HuH-7.5 (cell line): Measurements from ENCODE around the gene MRPS25.

Source experiments
- DNase-seq: peaks from one replicate; pipeline ENCODE4 v3.0.0; 2011; ENCODE audit warnings: low spot score

The MRPS25 gene

DNA sequence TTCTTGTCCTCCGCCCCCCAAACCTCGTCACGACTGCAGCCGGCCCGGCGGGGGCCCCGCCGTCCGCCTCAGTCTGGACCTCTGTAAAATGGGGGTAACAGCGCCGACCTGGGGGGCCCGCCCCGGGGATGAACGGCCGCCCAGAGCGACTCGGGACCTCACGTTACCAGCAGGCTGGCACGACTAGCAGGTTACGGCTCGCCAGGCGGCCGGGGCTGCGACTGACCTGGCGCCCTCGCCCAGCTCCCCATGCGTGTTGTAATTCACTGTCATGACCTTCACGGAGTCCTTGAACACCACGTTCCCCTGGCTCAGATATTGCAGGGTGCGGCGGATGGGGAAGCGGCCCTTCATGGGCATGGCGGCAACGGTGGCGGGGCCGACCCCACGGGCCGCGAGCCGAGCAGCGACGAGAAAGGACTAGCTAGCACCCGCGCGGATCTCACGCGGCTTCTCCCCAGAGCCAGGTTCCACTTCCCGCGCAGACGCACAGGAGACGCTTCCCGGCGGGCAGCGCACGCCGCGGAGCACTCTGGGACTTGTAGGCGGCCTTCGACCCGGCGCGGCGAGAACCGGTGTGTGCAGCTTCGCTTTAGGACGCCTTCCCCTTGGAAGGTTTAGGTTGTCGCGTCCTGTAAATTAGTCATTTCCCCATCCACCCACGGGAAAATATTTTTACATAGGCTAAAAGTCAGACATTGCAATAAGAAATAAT is at the start of gene MRPS25:
Gene MRPS25 (minus strand): TSS at position 481 of the 715 bp plus-strand sequence. CDS start 121 bp downstream, at position 360.
- peak; percentile 99 for DNase-seq

DNA sequence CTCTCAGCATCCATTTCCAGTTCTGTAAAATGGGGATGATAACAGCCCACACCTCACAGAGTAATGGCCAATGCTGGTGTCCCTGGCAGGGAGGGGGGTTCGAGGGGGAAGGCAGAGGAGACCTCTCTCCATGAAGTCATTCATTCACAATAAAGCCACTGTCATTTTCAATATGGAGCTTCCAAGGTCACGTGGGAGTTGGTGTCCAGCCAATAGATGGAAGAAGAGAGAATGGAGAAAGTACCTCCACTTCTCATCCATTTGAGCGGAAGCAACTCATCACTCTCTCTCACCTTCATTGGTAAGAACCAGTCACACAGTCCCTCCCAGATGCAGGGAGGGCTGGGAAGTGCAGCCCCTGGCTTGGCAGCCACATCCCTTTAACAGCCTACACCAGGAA is 48.8 kb upstream of the MRPS25 start:
- no peak for DNase-seq

GRCh38 chr3:15113471-15113870 is 48.4 kb upstream of the MRPS25 start:
- no peak for DNase-seq

DNA sequence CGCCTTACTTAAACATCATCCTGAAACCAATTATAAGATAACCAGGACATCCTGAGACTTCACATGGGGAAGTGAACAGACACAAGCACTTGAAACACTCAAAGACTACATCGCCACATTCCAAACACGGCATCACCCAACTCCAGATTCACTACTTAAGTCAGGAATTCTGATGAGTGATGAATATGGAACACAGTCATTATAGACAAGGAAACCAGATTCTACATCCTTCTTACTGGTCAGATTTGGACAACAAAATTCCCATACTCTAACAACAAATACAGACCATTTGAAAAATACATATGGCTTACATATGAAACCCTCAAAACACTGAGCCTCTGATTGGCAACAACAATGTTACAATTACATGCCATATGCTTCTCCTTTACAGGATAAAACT is 46.9 kb upstream of the MRPS25 start:
- DNase-seq, result no peak

DNA sequence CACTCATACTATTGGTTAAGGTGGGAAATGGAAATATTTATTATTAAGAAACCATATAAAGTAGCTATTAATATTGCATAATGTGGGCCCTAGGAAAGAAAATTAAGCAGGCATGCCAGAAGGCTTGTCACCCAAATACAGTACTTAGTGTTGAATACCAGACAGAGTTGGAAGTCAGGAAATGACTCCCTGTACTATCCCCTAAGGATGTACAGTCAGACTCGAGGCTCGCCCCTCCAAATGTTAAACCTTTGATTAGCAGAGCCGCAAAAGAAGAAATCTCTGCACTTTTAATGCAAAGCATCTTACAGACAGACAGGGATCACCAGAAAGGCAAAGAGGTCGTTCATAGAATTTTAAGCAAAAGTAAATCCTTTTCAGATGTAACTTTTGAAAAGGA is 45.1 kb upstream of the MRPS25 start:
- DNase-seq, result no peak

DNA sequence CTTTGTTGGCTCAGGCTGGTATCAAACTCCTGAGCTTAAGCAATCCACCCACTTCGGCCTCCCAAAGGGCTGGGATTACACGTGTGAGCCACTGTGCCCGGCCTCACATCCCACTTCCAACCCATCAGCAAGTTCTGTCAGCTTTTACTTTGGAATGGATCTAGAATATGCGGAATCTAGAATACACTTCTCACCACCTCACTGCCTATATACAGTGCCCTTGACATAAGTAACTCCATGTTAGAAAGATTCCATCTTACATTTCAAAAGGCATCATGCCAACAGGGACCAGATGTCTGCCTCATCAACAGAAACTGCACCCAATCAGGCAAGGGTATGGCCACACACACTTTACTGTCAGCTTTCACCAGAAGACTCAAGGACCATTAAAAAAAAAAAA is 43.8 kb upstream of the MRPS25 start:
- no peak for DNase-seq

DNA sequence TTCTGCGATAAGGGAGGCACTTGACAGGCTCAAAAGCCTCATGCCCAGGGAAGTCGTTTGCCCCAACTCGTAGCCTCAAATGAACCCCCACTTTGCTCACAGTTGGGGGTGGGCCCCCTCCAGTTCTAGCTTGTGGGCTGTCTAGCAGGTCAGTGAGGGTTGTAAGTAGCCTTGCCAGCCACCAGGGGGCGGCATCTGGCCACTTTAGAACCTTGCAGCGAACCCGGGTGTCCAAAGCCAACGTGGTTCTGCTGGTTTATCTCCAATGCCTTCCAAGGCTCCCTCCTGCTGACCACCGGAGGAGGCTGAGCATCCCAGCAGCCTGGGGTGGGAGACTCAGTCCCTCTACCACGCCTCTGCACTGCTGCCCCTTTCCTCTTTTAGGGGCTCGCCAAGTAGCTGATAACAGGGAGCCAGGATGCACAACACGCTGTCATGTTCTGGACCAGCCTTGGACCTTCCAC is 43.0 kb upstream of the MRPS25 start:
- DNase-seq, result peak; percentile 93

DNA sequence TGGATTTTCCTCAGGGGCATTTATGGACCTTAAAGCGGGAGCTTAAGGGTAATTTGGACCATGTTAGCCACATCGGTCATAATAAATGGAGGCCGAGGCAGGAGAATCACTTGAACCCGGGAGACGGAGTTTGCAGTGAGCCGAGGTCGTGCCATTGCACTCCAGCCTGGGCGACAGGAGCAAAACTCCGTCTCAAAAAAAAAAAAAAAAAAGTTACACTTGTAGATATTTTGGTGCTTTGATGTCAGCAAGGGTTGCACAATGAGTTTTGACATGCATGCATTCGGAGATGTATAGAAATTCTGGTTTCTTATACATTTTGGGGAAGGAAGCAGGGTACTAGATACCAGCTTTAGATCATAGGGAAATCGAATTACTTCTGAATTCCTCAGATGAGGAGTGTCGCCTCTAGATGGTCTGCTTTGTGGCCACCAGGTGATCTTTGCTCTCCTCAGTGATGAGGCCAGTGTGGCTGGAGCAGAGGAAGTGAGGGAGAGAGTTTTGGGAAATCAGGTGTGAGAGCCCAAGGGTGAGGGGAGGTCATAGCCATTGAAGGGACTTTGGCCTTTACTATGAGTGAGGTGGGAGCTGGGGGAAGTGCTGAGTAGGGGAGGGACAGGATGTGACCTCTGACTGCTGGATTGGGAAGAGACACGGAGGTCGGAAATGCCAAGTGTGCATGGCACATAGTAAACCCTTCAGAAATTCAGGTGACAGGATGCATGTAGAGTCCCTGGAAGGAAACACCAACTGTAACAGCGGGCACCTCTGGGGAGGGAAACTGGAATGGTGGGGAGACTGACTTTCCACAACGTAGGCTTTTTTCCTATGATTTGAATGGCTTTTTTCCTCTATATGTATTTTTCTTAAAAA is 42.2 kb upstream of the MRPS25 start:
- DNase-seq, result no peak

DNA sequence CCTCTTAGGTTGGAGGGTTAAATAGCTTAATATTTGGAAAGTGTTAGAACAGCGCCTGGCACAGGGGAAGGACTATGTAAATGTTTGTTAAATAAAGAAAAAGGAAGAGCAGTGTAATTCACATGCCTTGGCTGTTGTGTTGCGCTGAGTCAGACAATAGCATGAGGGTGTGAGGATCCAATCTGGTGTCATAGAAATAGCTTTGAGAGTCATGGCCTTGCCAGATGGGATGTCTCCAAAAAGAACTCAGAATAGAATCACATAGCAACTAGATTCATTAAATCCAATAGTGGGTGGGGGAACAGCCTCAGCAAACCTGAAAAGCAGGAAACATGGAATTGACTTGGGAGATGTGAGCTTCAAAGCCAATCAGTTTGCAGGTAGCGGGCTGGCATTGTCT is 37.7 kb upstream of the MRPS25 start:
- no peak for DNase-seq

- no peak for DNase-seq
Measured at GRCh38 chr3:15102256-15102655, 37.1 kb upstream of the MRPS25 start.

DNA sequence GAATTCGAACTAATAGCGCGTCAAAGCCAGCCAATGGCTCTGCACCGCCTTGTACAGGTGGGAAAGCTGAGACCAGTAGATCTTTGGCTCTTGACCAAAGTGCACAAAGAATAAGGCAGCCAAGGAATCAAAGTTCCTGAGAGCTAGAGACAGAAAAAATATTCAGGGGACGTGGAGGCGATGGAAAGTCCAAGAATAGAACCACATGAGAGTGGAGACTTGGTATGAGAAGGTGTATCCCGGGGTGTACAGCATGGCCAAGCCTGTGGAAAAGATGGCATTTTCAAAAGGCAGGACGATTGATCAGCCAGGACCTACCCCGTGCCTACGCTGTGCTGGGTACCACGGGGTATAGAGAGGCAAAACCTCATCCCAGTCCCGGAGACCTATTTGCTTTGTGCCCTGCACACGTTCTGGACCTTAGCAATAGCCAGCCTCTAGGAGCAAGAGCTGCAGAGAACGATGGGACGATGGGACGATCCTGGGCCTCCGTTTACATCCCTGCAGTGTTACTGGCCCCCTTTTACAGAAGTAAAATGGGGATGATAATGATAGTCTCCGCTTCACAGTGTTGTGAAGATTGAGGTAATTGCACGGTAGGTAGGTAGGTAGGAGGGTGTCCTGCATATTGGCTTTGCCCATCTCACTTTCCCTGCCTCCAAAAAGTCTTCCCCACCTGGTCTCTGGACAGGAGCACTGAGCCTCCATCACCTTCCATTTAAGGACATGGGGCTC is 34.4 kb upstream of the MRPS25 start:
- DNase-seq, result no peak

DNA sequence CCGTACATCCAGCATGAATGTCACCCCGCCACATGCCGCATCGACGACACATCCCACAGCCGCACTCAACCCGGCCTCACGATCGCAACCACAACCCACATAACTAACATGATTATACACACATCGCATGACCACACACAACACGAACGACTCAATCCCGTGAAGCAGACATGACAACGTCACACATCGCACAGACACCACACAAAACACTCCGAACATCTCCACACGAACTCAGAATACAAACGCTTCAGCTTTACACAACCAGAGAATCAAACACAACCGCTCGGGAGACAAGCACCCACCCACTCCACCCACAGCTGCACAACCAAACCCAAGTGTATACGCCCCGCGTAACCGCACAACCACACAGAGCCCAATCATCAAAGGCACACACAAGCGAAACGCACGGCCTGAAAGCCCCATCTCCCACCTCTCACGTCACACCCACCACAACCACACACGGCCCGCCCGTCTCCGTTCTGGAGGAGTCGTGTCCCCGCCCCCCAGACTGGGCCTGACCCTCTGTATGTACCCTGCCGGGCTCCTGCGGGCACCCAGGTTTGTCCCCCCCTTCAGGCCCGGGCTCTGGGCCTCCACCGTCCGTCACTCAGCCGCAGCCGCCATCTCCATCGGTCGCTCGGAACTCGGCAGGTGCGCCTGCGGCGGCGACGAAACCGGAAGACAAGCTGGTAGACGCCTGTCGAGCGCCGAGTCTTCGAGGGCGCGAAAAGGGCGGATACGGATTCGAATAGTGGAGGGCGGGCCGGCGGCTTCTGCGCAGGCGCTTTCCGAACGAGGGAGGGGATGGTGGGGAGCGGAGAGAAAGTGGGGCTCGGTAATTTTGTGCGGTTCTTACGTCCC is 33.6 kb upstream of the MRPS25 start, which contains the start of gene RBSN:
Gene RBSN (minus strand): TSS at position 646 of the 861 bp plus-strand sequence. CDS start 3,028 bp downstream, outside the sequence.
- peak; percentile 89 for DNase-seq

DNA sequence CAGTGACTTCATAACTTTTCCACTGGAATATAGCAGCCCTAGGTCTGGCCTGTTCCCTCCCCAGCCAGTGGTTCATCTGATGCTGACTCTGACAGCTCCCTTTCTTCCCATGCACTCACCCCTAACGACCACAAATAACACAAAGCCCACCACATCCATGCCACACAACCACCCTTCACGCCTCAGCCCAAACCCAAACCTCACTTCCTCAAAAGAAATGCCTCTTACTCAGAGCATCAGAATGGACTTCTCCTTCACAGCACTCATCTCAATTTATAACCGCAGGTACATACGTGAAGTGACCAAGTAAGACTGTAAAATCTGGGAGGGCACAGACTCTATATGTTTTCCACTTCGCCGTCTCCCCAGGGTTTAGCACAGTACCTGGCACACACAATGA is 32.8 kb upstream of the MRPS25 start:
- no peak for DNase-seq

- DNase-seq, result no peak
Measured at GRCh38 chr3:15096046-15096445, 30.9 kb upstream of the MRPS25 start.

GRCh38 chr3:15094187-15094875 is 29.2 kb upstream of the MRPS25 start:
- DNase-seq, result no peak

- DNase-seq, result no peak
Measured at GRCh38 chr3:15092686-15093085, 27.6 kb upstream of the MRPS25 start.

GRCh38 chr3:15091575-15091974 is 26.5 kb upstream of the MRPS25 start:
- no peak for DNase-seq

DNA sequence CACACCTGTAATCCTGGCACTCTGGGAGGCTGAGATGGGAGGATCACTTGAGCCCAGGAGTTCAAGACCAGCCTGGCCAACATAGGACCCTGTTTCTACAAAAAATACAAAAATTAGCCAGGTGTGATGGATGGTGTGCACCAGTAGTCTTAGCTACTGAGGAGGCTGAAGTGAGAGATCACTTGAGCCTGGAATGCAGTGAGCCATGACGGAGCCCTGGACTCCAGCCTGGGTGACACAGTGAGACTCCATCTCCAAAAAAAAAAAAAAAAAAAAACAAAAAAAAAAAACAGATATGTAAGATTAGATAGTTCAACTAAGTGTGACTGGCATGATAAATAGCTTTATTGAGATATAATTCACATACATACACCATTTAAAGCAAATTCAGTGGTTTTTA is 24.1 kb upstream of the MRPS25 start:
- DNase-seq, result no peak

GRCh38 chr3:15086699-15087098 is 21.6 kb upstream of the MRPS25 start:
- no peak for DNase-seq

DNA sequence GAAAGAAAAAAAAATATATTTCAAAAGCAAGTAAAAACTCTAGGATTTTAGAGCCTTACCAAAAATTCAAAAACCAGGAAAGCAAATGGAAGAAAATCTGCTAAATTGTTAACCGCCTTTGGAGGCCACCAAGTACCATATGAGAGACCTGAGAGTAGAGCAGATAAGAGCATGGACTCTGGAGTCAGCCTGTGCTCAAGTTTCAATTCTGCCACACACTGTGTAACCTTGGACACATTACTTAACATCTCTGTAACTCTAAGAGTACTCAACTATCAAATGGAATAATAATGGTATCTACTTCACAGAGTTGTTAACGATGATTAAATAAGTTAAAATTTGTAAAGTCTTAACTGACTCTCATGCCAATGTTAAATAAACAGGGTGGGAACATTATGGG is 21.1 kb upstream of the MRPS25 start:
- no peak for DNase-seq

GRCh38 chr3:15083252-15083651 is 18.1 kb upstream of the MRPS25 start:
- no peak for DNase-seq
